CD8-positive, alpha-beta memory T cell (primary cell): ENCODE measurements around the gene VILL. TPM values are rescaled to one million over a fixed set of nuclear protein-coding genes. Genes with fewer than 3 reads are reported as not detected.

Experiments
- CTCF ChIA-PET: fragments of 350-600 bp; sonication (Branson Sonifier 250); formaldehyde crosslinking; loops from one replicate; lab custom pipeline; 2021; ENCODE audit warnings: antibody characterized with exemption; lab: Charles Lee
- POLR2A ChIA-PET: fragments of 350-600 bp; sonication (Branson Sonifier 250); formaldehyde crosslinking; loops from one replicate; lab custom pipeline; 2021; ENCODE audit warnings: antibody characterized with exemption; lab: Charles Lee
- DNase-seq, 5 donors: peaks; one replicate each; pipeline versions ENCODE4 v3.0.0 to v3.0.0-alpha.2; 2020 to 2022; ENCODE audit warnings: mixed read lengths in 1 of 5
- H3K27ac ChIP-seq: one replicate; pipeline ENCODE4 v1.7.0; 2013; ENCODE audit warnings: low read depth, mild to moderate bottlenecking, low read length, moderate library complexity
- H3K27me3 ChIP-seq: 2 replicates; pipeline ENCODE4 v1.7.0; 2013; ENCODE audit warnings: low read length, mild to moderate bottlenecking; ENCODE audit not compliant: insufficient read depth, poor library complexity, severe bottlenecking
- H3K36me3 ChIP-seq: 2 replicates; pipeline ENCODE4 v1.7.0; 2013; ENCODE audit warnings: mild to moderate bottlenecking, low read length, moderate library complexity; ENCODE audit not compliant: insufficient read depth
- H3K4me1 ChIP-seq: 2 replicates; pipeline ENCODE4 v1.7.0; 2013; ENCODE audit warnings: mild to moderate bottlenecking, low read length, moderate library complexity; ENCODE audit not compliant: insufficient read depth
- H3K4me3 ChIP-seq: 2 replicates; pipeline ENCODE4 v1.7.0; 2013; ENCODE audit warnings: mild to moderate bottlenecking, low read length
- H3K9me3 ChIP-seq: 2 replicates; pipeline ENCODE4 v1.7.0; 2013; ENCODE audit warnings: mild to moderate bottlenecking, low read length
- H3K27ac Mint-ChIP-seq, 8 donors: one replicate each; pipeline ENCODE4 v1.8.0; 2020 to 2021; ENCODE audit warnings: mixed read lengths in 8 of 8, mild to moderate bottlenecking in 6 of 8, inconsistent platforms in 3 of 8, moderate library complexity in 3 of 8
- H3K27me3 Mint-ChIP-seq, 2 donors: one replicate each; pipeline ENCODE4 v1.8.0; 2020 to 2021; ENCODE audit warnings: mixed read lengths in 2 of 2, mild to moderate bottlenecking in 1 of 2, moderate library complexity in 1 of 2
- H3K36me3 Mint-ChIP-seq, 3 donors: one replicate each; pipeline ENCODE4 v1.8.0; 2020 to 2021; ENCODE audit warnings: mixed read lengths in 3 of 3, inconsistent platforms in 1 of 3, mild to moderate bottlenecking in 1 of 3
- H3K4me1 Mint-ChIP-seq, 3 donors: one replicate each; pipeline ENCODE4 v1.8.0; 2020 to 2021; ENCODE audit warnings: mixed read lengths in 3 of 3, inconsistent platforms in 1 of 3, mild to moderate bottlenecking in 1 of 3
- H3K4me3 Mint-ChIP-seq, 7 donors: one replicate each; pipeline ENCODE4 v1.8.0; 2020 to 2021; ENCODE audit warnings: mixed read lengths in 7 of 7, mild to moderate bottlenecking in 6 of 7, moderate library complexity in 4 of 7, inconsistent platforms in 2 of 7
- H3K9me3 Mint-ChIP-seq, 5 donors: one replicate each; pipeline ENCODE4 v1.8.0; 2020 to 2022; ENCODE audit warnings: mixed read lengths in 5 of 5, mild to moderate bottlenecking in 3 of 5, moderate library complexity in 2 of 5, inconsistent platforms in 1 of 5
- polyA plus RNA-seq: library from polyadenylated mRNA; unstranded; fragments of 300-500 nt; fragmentation: Illumina TruSeq; gene quantifications from one replicate; pipeline ENCODE4 v1.2.3, GENCODE V29; 2021
- total RNA-seq, 2 experiments: library from RNA; stranded (reverse); gene quantifications; one replicate each; pipeline ENCODE4 v1.2.3, GENCODE V29; 2021

VILL gene
- total and polyA plus RNA-seq, 3 experiments from 2014 or later, result 14.7 to 16.8 (median 15.8) TPM

DNA sequence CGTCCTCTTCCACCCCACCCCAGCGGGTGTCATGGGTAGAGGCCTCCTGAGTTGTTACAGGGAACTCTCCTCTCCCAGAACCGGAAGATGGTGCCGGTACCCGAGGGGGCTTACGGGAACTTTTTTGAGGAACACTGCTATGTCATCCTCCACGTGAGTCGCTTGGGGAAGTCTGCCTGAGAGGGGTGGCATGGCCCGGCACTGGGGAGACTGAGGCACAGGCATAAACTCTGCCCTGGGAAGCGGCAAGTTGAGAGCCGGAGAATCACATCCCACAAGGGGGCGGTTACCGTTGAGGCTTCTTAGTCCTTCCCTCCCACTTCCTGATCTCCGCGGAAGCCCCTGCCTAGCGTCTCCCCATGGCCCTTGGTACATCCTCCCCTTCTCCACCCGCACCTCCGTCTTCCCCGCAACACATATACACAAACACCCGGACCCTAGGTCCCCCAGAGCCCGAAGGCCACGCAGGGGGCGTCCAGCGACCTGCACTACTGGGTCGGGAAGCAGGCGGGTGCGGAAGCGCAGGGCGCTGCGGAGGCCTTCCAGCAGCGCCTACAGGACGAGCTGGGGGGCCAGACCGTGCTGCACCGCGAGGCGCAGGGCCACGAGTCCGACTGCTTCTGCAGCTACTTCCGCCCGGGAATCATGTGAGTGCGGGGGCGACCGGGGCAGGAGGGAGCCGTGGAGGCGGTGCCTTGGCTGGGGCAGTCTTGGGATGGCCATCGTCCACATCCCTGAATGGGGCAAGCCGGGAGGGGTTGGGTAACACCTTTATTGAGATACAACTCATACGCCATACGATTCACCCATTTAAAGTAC, 3.4 kb downstream of the VILL start:
- peaks cover 50% of the 10 kb centered on the region for H3K4me1 ChIP-seq
- Mint-ChIP-seq H3K9me3 (no peaks in the 10 kb centered on the region), H3K4me3 (peak overlapping the region; percentile 91 to 99 (median 96)), H3K4me1 (peaks cover 48 to 63% (median 56%) of the 10 kb centered on the region in 3 donors), H3K27me3 (peaks cover 0 to 1% of the 10 kb centered on the region in 2 donors), H3K36me3 (peaks cover 4 to 26% (median 9%) of the 10 kb centered on the region in 3 donors), H3K27ac (peak overlapping the region; percentile 79 to 99 (median 96))
- DNase-seq, result peak; percentile 45 to 72 (median 59)
- no peaks in the 10 kb centered on the region for H3K36me3 ChIP-seq
- no peaks in the 10 kb centered on the region for H3K9me3 ChIP-seq
- H3K27ac ChIP-seq, result peak overlapping the region; percentile 80
- ChIA-PET POLR2A (interaction anchor here (0.9 kb wide), 1 partner anchor 171 kb away, joined by 5 read pairs; the partner anchor contains the start of gene OXSR1), CTCF (interaction anchor here (1.1 kb wide), 1 partner anchor 19 kb away, joined by 4 read pairs; no protein-coding TSS in a partner anchor)
- H3K4me3 ChIP-seq, result peak overlapping the region; percentile 75
- no peaks in the 10 kb centered on the region for H3K27me3 ChIP-seq

DNA sequence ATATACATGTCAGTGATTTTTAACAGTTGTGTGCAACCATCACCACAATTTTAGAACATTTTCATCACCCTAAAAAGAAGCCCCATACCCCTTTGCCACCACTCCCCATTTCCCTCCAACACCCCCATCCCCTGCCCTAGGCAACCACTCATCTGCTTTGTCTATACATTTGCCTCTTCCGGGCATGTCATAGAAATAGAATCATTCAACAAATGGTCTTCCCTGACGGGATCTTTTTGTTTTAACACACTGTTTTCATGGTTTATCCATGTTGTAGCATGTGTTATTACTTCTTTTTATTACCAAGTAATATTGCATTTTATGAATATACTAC, 4.0 kb downstream of the VILL start:
- H3K27me3 Mint-ChIP-seq, result peaks cover 0 to 1% of the 10 kb centered on the region in 2 donors
- no peaks in the 10 kb centered on the region for H3K9me3 Mint-ChIP-seq
- H3K27ac Mint-ChIP-seq, result peak overlapping the region; percentile 79 to 99 (median 96)
- Histone ChIP-seq H3K27me3 (no peaks in the 10 kb centered on the region), H3K27ac (peak overlapping the region; percentile 80), H3K36me3 (peaks cover 4% of the 10 kb centered on the region), H3K9me3 (no peaks in the 10 kb centered on the region), H3K4me1 (peaks cover 54% of the 10 kb centered on the region), H3K4me3 (peak overlapping the region; percentile 75)
- peak overlapping the region; percentile 91 to 99 (median 96) for H3K4me3 Mint-ChIP-seq
- ChIA-PET CTCF (interaction anchor here (1.1 kb wide), 1 partner anchor 20 kb away, joined by 4 read pairs; no protein-coding TSS in a partner anchor), POLR2A (interaction anchor here (0.9 kb wide), 1 partner anchor 171 kb away, joined by 5 read pairs; the partner anchor contains the start of gene OXSR1)
- no peak for DNase-seq
- H3K36me3 Mint-ChIP-seq, result peaks cover 6 to 29% (median 10%) of the 10 kb centered on the region in 3 donors
- H3K4me1 Mint-ChIP-seq, result peaks cover 52 to 68% (median 62%) of the 10 kb centered on the region in 3 donors

DNA sequence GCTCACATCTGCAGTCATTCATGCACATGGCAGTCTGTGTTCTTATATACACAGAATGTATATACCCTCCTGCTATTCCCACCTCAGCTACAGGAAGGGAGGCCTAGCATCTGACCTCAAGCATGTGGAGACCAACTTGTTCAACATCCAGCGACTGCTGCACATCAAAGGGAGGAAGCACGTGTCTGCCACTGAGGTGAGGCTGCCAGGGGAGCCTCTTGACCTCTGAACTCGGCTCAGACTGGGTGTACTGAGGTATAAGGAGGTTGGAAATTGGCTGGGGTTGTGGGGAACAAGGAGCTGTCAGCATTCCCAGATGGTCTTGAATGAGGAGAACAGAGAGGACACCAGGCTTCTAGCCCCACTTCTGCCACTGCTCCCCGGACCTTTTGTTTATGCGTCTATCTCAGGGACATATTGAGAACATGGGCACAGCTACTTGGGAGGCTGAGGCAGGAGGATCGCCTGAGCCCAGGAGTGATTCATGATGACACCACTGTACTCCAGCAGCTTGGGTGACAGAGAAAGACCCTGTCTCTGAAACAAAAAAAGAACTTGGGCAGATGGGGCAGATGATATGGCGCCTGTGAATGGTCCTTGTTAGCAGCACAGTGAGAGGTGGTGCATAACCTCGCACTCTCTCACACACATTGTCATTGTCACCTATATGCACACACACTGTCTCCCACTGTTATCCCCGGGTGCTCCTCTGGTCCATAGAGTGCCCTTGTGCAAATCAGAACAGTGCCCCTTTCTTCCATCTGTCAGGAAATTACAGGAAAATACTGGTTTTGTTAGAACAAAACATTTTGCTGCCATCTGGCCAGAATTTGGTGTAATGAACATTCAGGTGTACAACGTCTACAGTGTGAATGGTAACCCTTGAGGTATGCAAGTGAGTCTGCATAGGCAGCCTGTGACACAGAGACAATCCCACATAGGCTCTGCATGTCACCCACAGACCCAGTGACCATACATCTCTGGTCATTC, 5.4 kb downstream of the VILL start:
- Histone ChIP-seq H3K9me3 (no peaks in the 10 kb centered on the region), H3K36me3 (peaks cover 7% of the 10 kb centered on the region), H3K4me1 (peaks cover 54% of the 10 kb centered on the region), H3K4me3 (no peak overlapping the region), H3K27me3 (no peaks in the 10 kb centered on the region), H3K27ac (no peak overlapping the region)
- Mint-ChIP-seq H3K4me3 (peak overlapping the region; percentile 73 to 98 (median 96)), H3K36me3 (peaks cover 8 to 40% (median 11%) of the 10 kb centered on the region in 3 donors), H3K27ac (peak overlapping the region; percentile 69 to 98 (median 95)), H3K27me3 (peaks cover 0 to 1% of the 10 kb centered on the region in 2 donors), H3K9me3 (no peaks in the 10 kb centered on the region), H3K4me1 (peaks cover 54 to 70% (median 64%) of the 10 kb centered on the region in 3 donors)
- DNase-seq, result peak in 1 of 5 donors; percentile 40
- ChIA-PET POLR2A (interaction anchor here (1.0 kb wide), 3 partner anchors 21 to 169 kb away, joined by 4 to 6 read pairs (median 5); partner anchors contain the start of genes DLEC1 and OXSR1), CTCF (interaction anchor here (1.0 to 1.7 kb wide), 10 partner anchors 10 to 169 kb away, joined by 3 to 13 read pairs (median 6); partner anchors contain the start of genes ACAA1, DLEC1, OXSR1 and PLCD1)

DNA sequence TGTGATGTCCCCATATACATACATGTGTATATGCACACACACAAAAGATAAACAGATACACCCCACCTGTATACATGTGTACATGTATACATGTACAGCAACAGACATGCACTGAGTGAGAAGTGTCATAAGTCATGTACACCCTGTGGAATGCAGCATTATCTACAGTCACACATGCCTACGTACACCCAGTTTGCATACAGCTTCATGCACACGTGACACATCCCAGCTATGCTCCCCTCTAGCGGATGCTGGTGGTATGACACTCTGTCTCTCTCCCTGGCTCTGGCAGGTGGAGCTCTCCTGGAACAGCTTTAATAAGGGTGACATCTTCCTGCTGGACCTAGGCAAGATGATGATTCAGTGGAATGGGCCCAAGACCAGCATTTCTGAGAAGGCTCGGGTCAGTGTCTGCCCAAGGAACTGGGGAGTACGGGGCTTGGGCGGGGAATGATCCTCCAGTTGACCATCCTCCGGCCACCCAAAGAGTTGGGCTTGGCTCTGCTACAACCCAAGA, 6.3 kb downstream of the VILL start:
- Mint-ChIP-seq H3K9me3 (no peaks in the 10 kb centered on the region), H3K27ac (peak overlapping the region; percentile 61 to 98 (median 94)), H3K4me1 (peaks cover 54 to 70% (median 64%) of the 10 kb centered on the region in 3 donors), H3K27me3 (peaks cover 0 to 1% of the 10 kb centered on the region in 2 donors), H3K36me3 (peaks cover 8 to 48% (median 11%) of the 10 kb centered on the region in 3 donors), H3K4me3 (peak overlapping the region; percentile 30 to 79 (median 50))
- ChIA-PET POLR2A (interaction anchor here (1.0 kb wide), 3 partner anchors 22 to 168 kb away, joined by 4 to 6 read pairs (median 5); partner anchors contain the start of genes DLEC1 and OXSR1), CTCF (interaction anchor here (1.0 to 1.7 kb wide), 10 partner anchors 10 to 168 kb away, joined by 3 to 13 read pairs (median 6); partner anchors contain the start of genes ACAA1, DLEC1, OXSR1 and PLCD1)
- Histone ChIP-seq H3K36me3 (peaks cover 7% of the 10 kb centered on the region), H3K9me3 (no peaks in the 10 kb centered on the region), H3K27ac (no peak overlapping the region), H3K4me3 (no peak overlapping the region), H3K27me3 (no peaks in the 10 kb centered on the region), H3K4me1 (peaks cover 54% of the 10 kb centered on the region)
- DNase-seq, result peak; percentile 66 to 86 (median 75)

DNA sequence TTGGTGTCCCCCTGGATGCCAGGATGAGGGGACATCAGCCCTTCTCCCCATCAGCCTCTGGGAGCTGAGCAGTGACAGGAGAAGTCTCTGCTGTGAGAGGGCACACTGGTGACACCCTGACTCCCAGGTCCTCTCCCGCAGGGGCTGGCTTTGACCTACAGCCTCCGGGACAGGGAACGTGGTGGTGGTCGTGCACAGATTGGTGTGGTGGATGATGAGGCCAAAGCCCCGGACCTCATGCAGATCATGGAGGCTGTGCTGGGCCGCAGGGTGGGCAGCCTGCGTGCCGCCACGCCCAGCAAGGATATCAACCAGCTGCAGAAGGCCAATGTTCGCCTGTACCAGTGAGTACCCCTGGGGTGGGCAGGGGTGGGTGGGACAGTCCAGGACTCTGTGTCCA, 6.8 kb downstream of the VILL start:
- H3K4me1 Mint-ChIP-seq, result peaks cover 54 to 70% (median 64%) of the 10 kb centered on the region in 3 donors
- Histone ChIP-seq H3K36me3 (peaks cover 11% of the 10 kb centered on the region), H3K4me1 (peaks cover 54% of the 10 kb centered on the region), H3K27ac (no peak overlapping the region), H3K9me3 (no peaks in the 10 kb centered on the region), H3K4me3 (no peak overlapping the region), H3K27me3 (no peaks in the 10 kb centered on the region)
- ChIA-PET CTCF (interaction anchor here (1.0 to 1.7 kb wide), 10 partner anchors 11 to 168 kb away, joined by 3 to 13 read pairs (median 6); partner anchors contain the start of genes ACAA1, DLEC1, OXSR1 and PLCD1), POLR2A (interaction anchor here (1.0 kb wide), 3 partner anchors 23 to 168 kb away, joined by 4 to 6 read pairs (median 5); partner anchors contain the start of genes DLEC1 and OXSR1)
- H3K9me3 Mint-ChIP-seq, result no peaks in the 10 kb centered on the region
- peaks cover 0 to 1% of the 10 kb centered on the region in 2 donors for H3K27me3 Mint-ChIP-seq
- peaks cover 8 to 53% (median 11%) of the 10 kb centered on the region in 3 donors for H3K36me3 Mint-ChIP-seq
- peak overlapping the region in 3 of 7 donors; percentile 34 to 79 (median 70) for H3K4me3 Mint-ChIP-seq
- peak overlapping the region in 6 of 8 donors; percentile 61 to 98 (median 89) for H3K27ac Mint-ChIP-seq
- peak in 1 of 5 donors; percentile 44 for DNase-seq

DNA sequence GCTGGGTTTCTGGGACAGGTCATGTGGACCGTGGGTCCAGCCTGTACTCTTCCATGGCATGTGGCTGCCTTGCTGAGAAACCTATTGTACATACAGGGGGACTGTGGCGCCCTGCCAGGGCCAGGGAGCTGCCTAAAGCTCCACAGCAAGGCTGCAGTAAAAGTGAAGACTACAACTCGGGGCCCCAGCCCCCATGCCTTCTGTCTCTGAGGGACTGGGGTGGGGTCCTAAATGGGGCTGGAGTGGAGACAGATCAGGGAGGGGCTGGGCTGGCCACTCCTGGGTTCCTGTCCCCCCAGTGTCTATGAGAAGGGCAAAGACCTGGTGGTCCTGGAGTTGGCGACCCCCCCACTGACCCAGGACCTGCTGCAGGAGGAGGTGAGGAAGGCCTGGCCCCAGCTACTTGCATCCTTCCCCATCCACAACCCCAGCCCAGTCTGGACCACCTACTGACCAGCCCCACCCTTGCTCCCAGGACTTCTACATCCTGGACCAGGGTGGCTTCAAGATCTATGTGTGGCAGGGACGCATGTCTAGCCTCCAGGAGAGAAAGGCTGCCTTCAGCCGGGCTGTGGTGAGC, 7.3 kb downstream of the VILL start:
- H3K9me3 Mint-ChIP-seq, result no peaks in the 10 kb centered on the region
- H3K4me1 Mint-ChIP-seq, result peaks cover 54 to 68% (median 63%) of the 10 kb centered on the region in 3 donors
- ChIA-PET POLR2A (no interaction called here), CTCF (interaction anchor here (1.2 to 1.7 kb wide), 5 partner anchors 17 to 41 kb away, joined by 3 to 9 read pairs (median 6); partner anchors contain the start of genes DLEC1 and PLCD1)
- H3K27ac Mint-ChIP-seq, result peak overlapping the region; percentile 24 to 98 (median 94)
- H3K27me3 ChIP-seq, result no peaks in the 10 kb centered on the region
- H3K27ac ChIP-seq, result peak overlapping the region; percentile 74
- H3K27me3 Mint-ChIP-seq, result no peaks in the 10 kb centered on the region
- peaks cover 8 to 56% (median 11%) of the 10 kb centered on the region in 3 donors for H3K36me3 Mint-ChIP-seq
- peak overlapping the region; percentile 62 for H3K4me3 ChIP-seq
- peak overlapping the region in 5 of 7 donors; percentile 71 to 86 (median 81) for H3K4me3 Mint-ChIP-seq
- H3K36me3 ChIP-seq, result peaks cover 13% of the 10 kb centered on the region
- peaks cover 54% of the 10 kb centered on the region for H3K4me1 ChIP-seq
- DNase-seq, result peak in 1 of 5 donors; percentile 46
- H3K9me3 ChIP-seq, result no peaks in the 10 kb centered on the region
